HG03520 (cell line): ENCODE results near the gene VAMP8.
"Not testable (repeated sequence)": the region's sequence is repeated elsewhere in the genome, so short reads cannot be mapped to it uniquely, and the experiment has no call there.

Experiments used
- ATAC-seq: cut with Tn5 transposase; IDR thresholded peaks from one replicate; pipeline ENCODE4 v1.9.1; 2021; ENCODE audit warnings: mild to moderate bottlenecking, moderate library complexity; ENCODE audit not compliant: unreplicated experiment

Gene VAMP8

DNA sequence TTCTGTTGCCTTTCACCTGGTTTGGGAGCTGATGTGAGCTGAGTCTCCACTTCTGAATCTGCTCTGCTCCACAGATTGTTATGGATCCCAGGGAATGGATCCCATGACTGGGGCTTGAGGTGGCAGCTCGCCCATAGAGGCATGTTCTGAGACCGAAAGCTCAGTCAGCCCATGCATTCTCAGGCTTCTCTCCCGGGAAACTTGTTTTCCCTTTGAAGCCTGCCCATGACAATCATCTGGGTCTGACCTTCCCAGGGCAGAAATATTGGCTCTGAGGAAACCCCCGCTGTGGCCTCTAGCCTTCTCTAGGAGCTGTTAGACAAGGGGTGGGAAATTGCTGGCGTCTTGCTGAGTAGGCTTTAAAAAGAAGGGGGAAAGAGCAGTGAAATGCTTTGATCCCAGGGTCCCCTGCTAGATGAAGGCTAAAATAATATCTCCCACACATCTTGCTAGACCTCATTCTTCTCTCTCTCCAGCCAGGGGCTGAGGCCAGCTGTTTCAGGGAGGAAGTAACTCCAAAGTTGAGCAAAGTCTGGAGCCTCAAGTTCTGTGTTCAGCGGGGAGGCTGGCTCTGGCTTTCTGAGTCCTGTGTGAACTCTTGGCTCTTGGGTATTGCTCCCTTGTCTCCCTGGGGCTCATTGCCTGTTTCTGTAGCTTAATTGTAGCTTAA lies 2.0 kb downstream of the VAMP8 start:
- no peak for ATAC-seq

DNA sequence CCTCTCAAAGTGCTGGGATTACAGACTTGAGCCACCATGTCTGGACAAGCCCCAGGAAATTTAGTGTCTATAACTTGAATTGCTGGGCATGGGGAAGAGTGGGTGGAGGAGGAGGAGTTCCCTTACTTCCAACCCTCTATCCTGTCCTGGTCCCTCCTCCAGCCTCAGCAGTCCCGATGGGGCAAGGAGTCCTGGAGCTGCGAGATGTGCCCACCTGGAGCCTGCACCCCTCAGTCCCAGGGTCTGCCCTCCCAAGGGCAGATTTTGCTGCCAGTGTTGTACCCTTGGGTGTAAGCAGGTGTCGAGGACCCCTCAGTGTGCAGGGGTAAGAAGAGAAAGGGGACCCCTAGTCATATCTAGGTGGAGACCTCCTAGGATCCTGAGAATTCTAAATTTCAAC lies 2.8 kb downstream of the VAMP8 start:
- no peak for ATAC-seq

DNA sequence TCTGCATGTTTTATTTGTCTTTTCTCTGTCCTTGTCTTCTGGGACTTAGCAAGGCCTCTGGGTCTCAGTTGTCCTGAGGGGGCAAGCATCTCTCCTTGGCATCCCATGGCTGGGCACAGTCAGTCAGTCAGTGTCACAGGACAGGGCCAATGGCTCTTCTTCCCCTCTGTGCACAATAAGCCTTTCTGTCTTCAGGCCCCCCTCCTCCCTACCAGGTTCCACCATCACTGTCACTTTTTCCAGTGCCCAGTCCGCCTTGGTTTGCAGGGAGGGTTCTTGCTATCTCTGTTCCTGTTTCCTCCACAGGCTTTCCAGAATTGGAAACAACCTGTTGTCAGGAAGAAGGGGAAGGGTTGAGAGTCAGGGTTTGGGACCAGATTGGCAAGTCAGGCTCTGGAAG lies 5.1 kb downstream of the VAMP8 start:
- ATAC-seq: no peak

DNA sequence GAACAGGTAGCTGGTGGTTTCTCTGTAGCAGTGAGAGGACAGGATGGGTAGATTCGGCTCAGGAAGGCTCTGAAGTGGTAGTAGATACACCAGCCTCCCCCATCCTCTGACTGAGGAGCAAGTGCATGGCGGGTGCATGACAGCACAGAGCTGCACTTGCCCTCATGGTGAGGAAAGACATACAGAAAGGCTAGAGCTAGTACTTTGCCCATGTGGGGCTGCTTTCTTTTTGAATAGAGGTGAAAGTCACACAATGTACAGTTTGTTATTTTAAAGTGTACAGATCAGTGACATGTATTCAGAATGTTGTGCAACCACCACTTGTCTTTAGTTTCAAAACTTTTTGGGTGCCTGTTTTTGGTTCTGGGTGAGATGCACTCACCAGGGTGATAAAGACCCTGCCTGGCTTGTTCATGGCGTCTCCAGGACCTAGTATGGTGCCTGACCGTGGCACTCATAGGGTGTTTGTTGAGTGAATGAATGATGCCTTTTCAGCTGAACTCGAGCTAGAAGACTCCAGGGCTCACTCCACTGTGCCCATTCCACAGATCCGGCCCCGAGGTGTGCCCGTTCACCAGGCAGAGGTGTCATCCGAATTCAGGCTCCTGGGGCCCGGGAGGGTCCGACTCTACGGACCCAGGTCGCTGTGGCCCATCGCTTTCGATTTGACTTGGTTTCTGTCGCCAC lies 6.4 kb downstream of the VAMP8 start:
- peak; percentile 4 for ATAC-seq

DNA sequence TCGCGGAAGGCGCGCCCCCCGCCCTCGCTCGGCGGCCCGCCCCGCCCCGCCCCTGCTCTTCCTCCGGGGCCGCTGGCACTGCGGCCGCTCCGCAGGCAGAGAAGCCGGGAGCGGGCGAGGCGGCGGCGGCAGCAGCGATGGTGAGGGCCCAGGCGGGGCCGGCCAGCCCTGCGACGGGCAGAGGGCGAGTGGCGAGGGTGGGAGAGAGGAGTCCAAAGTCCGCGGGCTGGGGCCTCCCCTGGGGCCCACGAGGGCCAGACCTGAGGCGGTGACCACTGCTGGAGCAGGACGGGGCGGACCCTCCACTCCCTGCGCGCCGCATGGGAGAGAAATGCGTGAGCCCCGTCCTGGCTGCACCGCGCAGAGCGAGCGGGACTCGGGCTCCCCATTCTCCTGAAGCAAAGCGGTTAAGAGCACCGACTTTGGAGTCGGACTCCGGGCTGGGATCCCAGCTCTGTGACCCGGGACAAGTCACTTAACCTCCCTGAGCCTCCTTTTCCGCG lies 7.0 kb downstream of the VAMP8 start, which contains the start of gene VAMP5:
Gene VAMP5, plus strand, starts transcription at position 78 of the 503 bp plus-strand sequence. Its CDS starts 60 bp downstream, at position 138.
- ATAC-seq: peak; percentile 46

DNA sequence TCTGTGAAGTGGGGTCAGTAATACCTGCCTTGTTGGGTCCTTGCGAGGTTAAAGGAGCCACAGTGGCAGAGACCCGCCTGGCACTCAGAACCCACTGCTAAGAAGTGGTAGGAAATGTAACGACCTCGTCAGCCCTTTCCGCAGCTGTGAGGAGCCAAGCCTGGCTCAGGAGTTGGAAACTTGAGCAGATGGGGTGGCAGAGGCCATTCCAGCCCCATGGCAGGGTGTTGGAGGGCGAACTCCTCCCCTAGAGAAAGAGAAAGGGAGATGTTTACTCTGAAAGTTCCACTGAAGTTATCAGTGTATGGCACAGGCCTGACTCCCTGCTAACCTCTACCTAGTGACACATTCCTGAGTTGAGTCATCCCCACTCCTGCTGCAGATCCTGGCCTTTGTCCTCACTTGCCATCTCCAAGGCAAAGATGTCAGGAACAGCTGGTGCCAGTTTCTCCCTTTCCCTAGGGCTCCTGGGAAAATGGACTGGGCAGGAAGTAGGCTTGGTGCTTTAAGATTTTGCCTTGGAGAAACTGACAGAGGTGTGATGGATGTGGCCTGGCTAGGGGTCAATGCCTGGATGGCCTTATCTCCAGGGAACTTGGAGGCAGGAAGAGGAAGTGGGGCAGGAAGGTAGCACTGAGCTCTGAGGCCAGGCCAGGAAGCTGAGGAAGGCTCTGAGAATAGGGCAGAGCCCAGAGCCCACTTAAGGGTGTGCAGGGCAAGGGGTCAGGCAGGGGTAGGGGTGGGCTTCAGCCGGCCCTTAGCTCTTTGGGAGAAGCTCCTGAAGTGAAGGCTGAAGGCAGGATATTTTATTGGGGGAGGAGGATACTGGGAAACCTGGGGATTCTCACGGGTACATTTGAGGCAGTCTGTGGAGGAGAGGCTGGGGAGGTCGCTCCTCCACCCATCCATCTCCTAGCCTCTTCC lies 7.7 kb downstream of the VAMP8 start:
- peak; percentile 28 for ATAC-seq

DNA sequence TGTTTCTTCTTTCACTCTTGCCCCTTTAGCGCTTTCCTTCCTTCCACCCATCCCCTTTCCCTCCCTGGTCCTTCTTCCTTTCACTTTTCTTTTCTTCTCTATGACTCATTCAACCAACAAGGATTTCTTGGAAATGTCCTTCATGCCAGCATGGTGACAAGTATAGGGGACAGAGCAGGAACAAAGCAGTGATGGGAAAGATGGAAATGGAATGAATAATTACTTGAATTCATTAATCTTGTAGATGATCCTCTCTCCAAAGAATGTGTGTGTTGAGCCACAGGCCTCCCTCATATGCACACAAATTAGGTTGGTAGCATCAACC lies 8.4 kb downstream of the VAMP8 start:
- ATAC-seq: no peak

DNA sequence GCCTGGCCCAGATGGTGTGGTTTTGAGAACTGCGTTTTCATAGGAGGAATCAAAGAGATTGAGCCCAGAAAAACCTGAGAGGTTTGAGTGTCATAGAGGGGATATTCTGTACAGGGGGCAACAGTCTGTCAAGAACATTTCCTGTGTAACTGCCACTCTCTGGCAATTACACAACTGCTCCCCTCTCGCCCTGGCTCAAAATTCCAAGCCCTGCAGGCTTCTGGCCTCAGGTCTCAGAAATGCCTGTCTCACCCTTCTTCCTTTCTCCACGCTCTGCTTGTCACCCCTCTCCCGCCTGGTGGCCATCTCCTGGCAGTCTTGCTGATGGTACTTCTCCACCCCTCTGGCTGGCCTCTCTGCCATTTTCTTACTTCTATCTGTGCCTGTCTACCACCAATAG lies 10.8 kb downstream of the VAMP8 start:
- no peak for ATAC-seq

DNA sequence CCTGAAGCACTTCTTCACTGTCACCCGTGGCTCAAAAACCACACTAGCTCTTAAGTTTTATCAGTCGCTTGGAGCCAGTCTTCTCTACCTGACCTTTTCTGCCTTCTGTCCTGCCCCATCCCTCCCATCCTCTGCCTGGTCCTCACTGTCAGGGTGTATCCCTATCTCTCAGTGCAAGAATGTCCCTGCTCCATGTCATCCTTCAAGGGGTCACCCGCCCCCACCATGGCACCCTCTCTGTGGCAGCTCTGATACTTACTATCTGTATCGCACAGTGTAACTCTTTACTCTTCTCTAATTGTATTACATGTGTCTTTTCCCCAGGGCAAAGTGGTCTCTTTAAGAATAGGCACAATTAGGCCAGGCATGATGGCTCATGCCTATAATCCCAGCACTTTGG lies 11.3 kb downstream of the VAMP8 start:
- no peak for ATAC-seq

DNA sequence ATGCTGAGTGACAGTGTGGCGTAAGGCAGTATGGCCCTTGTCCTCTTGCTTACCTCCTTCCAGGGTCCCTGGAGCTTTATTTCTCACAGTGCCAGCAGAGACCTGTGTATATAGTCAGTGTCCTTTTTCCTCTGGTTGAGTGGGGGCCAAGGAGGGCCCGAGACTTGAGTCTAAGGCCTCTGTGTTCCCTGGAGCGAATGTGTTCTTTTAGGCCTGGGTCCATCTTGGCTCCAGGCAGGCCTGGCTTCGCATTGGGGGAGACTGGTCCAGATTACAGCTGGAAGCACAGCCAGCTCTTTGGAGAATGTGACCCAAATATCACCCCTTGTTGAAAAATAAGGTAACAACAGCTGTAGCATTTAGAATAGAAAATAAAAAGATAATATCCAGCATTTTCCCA lies 11.8 kb downstream of the VAMP8 start:
- ATAC-seq: no peak

DNA sequence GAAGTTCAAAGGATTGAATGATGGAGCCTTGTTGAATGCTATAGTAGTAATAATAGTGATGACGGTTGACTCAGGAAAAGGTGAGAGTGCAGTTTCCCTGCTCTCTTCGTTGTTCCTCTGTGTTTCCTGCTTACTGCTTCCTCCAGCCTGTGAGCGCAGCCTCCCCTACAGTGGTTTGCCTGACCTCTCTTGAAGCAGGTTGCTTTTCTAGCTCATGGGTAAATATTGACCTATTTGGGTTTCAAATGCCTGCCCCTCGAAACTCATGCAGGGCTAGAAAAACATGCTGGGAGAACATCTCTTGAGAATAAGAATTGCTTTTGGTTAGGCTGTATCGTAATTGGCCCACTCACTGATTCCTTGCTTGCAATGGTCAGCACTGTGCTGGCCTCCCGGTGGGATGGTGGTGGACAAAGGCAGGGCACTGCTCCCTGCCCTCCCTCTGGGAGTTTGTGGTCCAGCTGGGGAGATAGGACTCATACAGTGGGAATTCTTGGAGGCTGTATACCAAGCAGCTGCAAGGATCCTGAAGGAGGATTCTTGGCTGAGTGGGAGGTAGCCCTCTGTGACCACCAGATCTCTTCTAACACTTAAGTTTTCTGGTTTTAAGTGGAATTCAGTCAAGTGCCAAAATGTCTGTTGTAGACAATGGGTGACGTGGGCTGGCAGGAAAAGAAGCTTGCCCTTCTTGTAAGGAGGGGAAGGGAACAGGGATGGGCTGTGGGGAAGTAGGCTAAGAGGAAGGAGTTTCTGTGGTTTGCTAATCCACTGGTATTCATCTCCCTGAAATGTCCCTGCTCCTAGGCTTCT lies 12.8 kb downstream of the VAMP8 start:
- ATAC-seq: no peak

DNA sequence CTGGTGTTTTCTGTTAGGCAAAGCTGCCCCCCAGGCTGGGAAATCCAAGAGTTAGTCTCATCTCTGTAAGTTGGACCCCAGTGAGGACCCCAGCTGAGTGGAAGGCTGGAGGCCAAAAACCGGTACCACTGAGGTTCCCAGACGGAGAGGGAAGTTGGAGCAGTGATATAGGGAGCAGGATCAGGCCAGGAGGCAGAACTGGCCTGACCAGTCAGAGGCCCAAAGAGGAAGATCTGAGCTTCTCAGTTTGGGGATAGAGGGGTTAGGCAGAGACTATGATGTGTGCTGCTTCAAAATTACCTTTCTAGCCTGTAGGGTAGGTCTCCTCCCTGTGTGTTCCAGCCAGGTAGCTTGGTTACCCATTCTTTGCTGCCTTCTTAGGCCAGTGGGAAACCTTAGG lies 13.6 kb downstream of the VAMP8 start:
- ATAC-seq: no peak

DNA sequence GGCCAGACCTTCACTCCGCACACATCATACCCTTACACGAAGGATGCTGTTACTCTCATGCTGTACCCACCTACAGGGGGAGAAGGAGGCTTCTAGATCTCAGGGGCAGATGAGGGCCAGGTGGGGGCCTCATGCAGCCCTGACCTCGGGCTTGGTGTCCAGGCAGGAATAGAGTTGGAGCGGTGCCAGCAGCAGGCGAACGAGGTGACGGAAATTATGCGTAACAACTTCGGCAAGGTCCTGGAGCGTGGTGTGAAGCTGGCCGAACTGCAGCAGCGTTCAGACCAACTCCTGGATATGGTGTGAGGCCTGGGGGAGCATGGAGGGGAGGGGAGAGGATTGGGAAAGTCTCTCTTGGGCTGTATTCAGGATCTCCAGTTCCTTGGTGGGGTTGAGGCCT lies 14.2 kb downstream of the VAMP8 start:
- ATAC-seq: no peak

DNA sequence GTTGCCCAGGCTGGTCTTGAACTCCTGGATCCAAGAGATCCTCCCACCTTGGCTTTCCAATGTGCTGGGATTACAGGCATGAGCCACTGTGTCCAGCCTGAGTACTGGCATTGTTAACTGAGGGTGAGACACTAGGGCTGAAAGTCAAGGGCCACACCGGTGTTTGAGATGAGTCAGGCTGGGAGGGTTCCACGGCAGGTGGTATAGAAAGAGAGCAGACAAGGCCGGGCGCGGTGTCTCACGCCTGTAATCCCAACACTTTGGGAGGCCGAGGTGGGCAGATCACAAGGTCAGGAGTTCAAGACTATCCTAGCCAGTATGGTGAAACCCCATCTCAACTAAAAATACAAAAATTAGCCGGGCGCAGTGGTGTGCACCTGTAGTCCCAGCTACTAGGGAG lies 14.9 kb downstream of the VAMP8 start:
- not testable (repeated sequence) for ATAC-seq

DNA sequence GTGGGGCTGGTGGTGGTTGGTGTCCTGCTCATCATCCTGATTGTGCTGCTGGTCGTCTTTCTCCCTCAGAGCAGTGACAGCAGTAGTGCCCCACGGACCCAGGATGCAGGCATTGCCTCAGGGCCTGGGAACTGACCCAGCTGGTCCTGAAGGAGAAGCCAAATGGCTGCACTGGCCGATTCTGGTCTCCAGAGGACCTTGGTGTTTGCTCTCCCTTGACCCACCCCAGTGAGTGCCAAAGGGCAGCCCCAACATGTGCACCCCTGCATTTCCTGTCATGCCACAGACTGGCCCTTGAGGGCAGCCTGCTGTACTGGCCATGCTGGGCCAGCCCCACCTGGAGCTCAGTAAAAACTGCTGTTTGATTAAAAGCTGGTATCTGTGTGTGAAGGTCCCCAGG lies 15.6 kb downstream of the VAMP8 start:
- no peak for ATAC-seq

DNA sequence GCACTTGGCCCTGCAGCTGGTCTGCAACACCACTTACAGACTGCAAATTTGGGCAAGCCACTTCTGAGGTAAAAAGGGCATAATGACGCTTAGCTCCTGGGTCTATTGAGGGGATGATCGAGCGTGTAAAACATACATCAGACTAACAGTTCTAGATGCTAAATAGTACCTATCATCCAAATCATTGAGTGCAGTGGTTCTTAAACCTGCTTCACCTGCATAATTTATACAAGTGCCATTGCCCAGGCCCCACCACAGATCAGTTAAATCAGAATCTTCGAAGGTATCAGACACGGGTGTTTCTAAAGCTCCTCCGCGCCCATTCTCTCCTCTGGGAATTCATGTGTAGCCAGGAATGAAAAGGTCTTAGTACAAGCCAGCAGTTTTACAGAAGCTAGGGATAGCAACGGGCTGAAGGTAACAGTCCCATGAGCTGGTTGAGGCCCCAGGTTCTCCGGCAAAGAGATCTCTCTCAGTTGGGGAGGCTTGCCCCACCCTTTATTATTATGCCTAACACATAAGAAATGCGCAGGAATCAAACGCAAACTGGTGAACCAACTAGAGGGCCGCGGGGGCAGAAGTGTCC lies 17.4 kb downstream of the VAMP8 start:
- ATAC-seq: no peak

DNA sequence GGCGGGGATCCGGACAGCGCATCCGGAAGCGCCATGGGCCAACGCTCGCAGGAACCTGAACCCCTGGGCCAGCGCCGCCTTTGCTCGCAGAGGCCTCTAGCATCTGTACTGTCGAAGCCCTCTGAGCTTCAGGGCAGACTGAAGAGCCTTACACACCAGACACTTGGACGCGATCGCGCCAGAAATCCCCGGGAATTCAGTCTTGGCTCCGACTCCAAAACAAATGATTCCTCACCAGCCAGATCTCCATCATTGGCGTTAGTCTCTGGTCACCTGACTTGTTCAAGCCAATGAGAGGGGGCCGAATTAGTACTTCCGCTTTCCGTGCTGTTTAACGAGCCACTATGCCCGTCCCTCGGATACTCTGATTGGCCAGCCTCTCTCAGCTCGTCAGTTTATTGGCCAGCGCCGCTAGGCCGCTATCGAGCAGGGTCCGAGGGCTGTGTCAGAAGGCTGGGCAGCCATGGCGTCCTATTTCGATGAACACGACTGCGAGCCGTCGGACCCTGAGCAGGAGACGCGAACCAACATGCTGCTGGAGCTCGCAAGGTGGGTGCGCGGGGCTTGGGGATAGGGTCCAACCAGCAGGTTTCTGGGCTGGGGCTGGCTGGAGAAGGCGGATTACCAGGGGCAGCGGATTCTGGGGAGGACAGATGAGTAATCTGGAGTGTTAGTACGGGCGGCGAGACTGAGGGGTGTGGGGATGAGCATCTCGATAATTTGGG lies 18.1 kb downstream of the VAMP8 start, which contains the start of gene RNF181:
Gene RNF181, plus strand, starts transcription at position 445 of the 725 bp plus-strand sequence. Its CDS starts 19 bp downstream, at position 464.
- ATAC-seq: peak; percentile 99

DNA sequence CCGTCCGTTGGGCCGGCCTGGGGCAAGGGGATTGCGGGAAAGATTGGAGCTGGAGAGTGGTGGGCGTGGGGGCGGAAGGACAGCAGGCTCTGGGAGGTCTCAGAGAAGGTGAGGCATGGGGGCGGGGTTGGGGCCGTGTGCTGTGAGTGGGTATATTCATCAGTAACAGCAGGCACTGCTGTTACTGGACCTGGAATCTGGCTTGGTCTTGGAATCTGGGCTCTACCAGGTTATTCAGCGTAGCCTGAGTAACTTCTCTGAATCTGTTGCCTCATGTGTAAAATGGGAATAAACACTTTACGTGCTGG lies 18.6 kb downstream of the VAMP8 start:
- ATAC-seq: no peak

DNA sequence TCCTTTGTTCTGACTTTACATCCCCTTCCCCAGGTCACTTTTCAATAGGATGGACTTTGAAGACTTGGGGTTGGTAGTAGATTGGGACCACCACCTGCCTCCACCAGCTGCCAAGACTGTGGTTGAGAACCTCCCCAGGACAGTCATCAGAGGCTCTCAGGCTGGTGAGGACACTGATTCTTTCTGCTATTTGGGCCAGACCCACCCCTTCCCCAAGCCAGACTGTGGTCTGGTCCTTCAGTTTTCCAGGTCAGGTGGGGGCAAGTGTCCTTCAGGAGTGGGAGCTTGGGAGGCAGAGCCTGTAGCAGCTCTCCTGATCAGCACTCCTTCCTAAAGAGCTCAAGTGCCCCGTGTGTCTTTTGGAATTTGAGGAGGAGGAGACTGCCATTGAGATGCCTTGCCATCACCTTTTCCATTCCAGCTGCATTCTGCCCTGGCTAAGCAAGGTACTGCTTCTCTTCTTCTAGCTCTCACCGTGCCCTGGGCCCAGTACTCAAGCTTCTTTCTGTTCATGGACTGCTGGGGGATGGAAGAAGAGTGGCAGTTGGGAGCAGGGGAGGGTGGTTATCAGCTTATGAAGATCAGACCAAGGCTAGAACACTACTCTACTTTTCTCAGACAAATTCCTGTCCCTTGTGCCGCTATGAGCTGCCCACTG lies 19.2 kb downstream of the VAMP8 start:
- no peak for ATAC-seq
